ENCODE data around the gene ADCY9.

The ADCY9 gene

DNA sequence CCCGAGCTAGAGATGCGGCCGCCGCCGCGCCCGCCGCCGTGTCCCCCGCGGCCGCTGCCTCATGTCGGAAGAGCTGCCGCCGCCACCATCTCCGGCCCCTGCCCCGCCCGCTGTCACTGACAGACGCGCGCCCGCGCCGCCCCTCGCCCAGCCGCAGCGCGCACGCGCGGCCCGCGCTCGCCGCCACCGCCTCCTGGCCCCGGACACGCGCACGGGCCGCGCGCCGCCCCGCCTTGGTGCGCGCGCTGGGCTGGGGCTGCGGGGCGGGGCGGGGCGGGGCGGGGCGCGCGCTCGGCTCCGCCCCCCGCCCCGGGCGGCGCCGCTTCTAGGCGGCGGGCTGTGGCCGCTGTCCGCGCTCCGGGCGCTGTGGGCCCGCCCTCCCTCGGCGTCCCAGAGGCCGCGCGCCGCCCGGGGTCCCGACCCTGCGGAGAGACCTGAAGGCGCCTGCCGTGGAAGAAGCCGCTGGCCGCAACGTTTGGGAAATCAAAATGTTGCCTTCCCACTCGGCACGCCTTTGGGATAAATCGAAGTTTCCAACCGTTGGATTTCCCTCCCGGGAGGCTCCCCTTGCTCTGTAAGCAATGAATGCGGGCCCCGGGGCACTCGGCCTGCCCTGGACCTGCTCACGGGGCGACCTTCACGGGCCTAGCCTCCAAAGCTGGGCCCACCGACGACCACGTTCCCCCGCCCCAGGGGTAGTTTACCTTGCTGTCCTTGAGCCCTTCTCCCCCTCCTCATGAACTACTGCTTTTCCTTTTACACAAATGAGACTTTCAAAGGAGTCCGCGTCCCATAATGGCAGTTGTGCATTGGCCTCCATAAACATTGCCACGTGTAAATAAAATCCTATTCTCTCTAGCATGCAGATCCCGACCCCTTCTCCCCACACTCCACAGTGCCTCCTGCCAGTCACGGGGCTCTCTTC lies at the start of gene ADCY9 (continued):
- no peak for TF ChIP-seq ZNF426 (tag by site-specific recombination; IDR thresholded peaks at IDR 0.05)

DNA sequence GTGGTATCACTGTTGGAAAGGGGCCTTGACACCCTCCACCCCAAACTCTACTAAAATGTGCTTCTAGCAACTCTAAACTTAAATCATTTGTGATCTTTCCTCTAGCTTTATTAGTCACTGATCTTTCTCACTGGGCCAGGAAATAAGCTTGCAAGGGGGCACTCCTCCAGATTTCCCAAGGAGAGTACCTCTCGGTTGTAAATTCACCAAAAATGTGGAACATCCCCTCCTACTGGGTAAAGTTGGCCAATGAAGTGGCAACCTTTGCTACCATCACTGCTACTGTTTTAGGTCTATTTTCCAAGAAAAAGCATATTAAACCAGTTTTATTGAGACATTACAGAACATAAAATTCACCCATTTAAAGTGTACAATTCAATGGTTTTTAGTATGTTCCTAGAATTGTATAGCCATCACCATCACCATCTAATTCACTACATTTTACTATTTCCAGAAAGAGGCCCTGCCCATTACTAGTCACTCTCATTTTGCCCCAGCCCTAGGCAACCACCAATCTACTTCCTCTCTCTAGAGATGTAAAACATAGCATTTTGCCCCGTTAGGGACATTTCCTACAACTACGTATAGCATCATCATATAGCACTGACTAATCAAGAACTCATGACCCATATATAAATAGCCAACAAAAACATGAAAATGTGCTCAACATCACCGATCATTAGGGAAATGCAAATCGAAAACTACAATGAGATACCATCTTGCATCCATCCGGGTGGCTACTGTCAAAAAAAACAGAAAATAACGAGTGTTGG lies 44.6 kb upstream of the ADCY9 start:
- no peaks in the 10 kb centered on the region for H3K36me3 ChIP-seq (ENCODE audit: control insufficient read depth in 2 of 2, insufficient read depth in 1 of 2, low read length in 2 of 2)
- no peaks in the 10 kb centered on the region for H3K4me1 ChIP-seq (ENCODE audit: control insufficient read depth, insufficient read depth, low read length)
- no peak overlapping the region for H3K27ac ChIP-seq (ENCODE audit: extremely low read depth, low read depth, low read length)
- TF ChIP-seq ZNF214 (tag by site-specific recombination; IDR thresholded peaks at IDR 0.05; ENCODE audit: borderline replicate concordance): no peak
- TF ChIP-seq ZBTB48 (tag by site-specific recombination; IDR thresholded peaks at IDR 0.05): no peak
- no peak for TF ChIP-seq ZNF184 (tag by site-specific recombination; IDR thresholded peaks at IDR 0.05)
- no peaks in the 10 kb centered on the region for H3K9me3 ChIP-seq (ENCODE audit: control insufficient read depth, insufficient read depth, low read depth, low read length)
- H3K4me3 ChIP-seq (ENCODE audit: low read depth, low read length): no peak overlapping the region
- CTCF ChIA-PET: no interaction called here
- POLR2A ChIA-PET: no interaction called here

DNA sequence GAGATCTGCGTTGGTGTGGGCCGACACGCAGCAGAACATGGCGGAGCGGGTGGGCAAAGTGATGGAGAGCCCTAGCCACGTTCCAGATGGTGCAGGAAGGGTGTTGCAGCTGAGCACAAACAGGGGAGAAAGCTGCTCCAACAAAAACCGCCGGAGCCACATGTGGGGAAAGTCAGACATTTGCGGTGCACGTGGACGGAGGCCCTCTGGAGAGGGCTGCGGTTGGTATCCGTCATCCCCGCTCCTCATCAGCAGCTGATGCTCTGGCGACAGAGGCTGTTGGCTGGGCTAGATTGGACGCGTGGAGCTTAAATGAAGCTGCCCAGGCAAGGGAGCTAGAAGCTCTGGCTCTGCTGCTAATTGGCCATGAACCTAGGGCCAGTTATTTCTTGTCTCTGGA lies 43.5 kb upstream of the ADCY9 start:
- TF ChIP-seq, protein P1, sequence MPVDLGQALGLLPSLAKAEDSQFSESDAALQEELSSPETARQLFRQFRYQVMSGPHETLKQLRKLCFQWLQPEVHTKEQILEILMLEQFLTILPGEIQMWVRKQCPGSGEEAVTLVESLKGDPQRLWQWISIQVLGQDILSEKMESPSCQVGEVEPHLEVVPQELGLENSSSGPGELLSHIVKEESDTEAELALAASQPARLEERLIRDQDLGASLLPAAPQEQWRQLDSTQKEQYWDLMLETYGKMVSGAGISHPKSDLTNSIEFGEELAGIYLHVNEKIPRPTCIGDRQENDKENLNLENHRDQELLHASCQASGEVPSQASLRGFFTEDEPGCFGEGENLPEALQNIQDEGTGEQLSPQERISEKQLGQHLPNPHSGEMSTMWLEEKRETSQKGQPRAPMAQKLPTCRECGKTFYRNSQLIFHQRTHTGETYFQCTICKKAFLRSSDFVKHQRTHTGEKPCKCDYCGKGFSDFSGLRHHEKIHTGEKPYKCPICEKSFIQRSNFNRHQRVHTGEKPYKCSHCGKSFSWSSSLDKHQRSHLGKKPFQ (tag by site-specific recombination; IDR thresholded peaks at IDR 0.05): no peak
- TF ChIP-seq ZNF677 (tag by site-specific recombination; IDR thresholded peaks at IDR 0.05): no peak
- peak; percentile 32; the same call in 1 of the 2 replicates for TF ChIP-seq ZNF600 (tag by site-specific recombination; IDR thresholded peaks at IDR 0.05)
- no peak for TF ChIP-seq ZNF426 (tag by site-specific recombination; IDR thresholded peaks at IDR 0.05)
- TF ChIP-seq ZNF621 (tag by site-specific recombination; IDR thresholded peaks at IDR 0.05): no peak
- Histone ChIP-seq H3K4me3 (ENCODE audit: low read depth, low read length) (no peak overlapping the region), H3K36me3 (ENCODE audit: control insufficient read depth in 2 of 2, insufficient read depth in 1 of 2, low read length in 2 of 2) (no peaks in the 10 kb centered on the region), H3K9me3 (ENCODE audit: control insufficient read depth, insufficient read depth, low read depth, low read length) (no peaks in the 10 kb centered on the region), H3K4me1 (ENCODE audit: control insufficient read depth, insufficient read depth, low read length) (no peaks in the 10 kb centered on the region), H3K27ac (ENCODE audit: extremely low read depth, low read depth, low read length) (no peak overlapping the region)
- ChIA-PET POLR2A (no interaction called here), CTCF (interaction anchor here (0.6 kb wide), 1 partner anchor 15 kb away, joined by 5 read pairs; no protein-coding TSS in a partner anchor)

- ChIA-PET POLR2A (no interaction called here), CTCF (interaction anchor here (0.7 kb wide), 1 partner anchor 415 kb away, joined by 4 read pairs; no protein-coding TSS in a partner anchor)
- no peak overlapping the region for H3K4me3 ChIP-seq (ENCODE audit: low read depth, low read length)
- H3K27ac ChIP-seq (ENCODE audit: extremely low read depth, low read depth, low read length): no peak overlapping the region
- TF ChIP-seq ZNF510 (tag by site-specific recombination; IDR thresholded peaks at IDR 0.05; ENCODE audit: insufficient replicate concordance) (no peak), ZNF366 (tag by site-specific recombination; conservative IDR thresholded peaks at IDR 0.05) (peak; percentile 81), PRDM1 (tag by site-specific recombination; IDR thresholded peaks at IDR 0.05) (peak; percentile 64; the same call in 1 of the 2 replicates), ZFP3 (tag by site-specific recombination; IDR thresholded peaks at IDR 0.05; ENCODE audit: low read depth) (no peak), ZNF785 (tag by site-specific recombination; IDR thresholded peaks at IDR 0.05) (no peak), ZNF121 (tag by site-specific recombination; IDR thresholded peaks at IDR 0.05) (peak; percentile 79)
- H3K4me1 ChIP-seq (ENCODE audit: control insufficient read depth, insufficient read depth, low read length): no peaks in the 10 kb centered on the region
- no peaks in the 10 kb centered on the region for H3K36me3 ChIP-seq (ENCODE audit: control insufficient read depth in 2 of 2, insufficient read depth in 1 of 2, low read length in 2 of 2)
- no peaks in the 10 kb centered on the region for H3K9me3 ChIP-seq (ENCODE audit: control insufficient read depth, insufficient read depth, low read depth, low read length)
Measured at GRCh38 chr16:4158143-4159093, 42.2 kb upstream of the ADCY9 start.
